HepG2 (cell line): ENCODE measurements around the gene CD40. TPM values are rescaled to one million over a fixed set of nuclear protein-coding genes. Genes with fewer than 3 reads are reported as not detected.
A peak's percentile ranks its signal among the peaks of the same experiment; 100 is the strongest.

Source experiments
- FOXA3 ChIP-seq: IDR thresholded peaks from 2 replicates; pipeline ENCODE4 v1.6.1; 2016; ENCODE audit warnings: missing genetic modification reagents, missing compliant biosample characterization
- FOXJ3 ChIP-seq: sonication (generic); formaldehyde crosslinking; IDR thresholded peaks from 2 replicates; pipeline ENCODE4 v1.4.0; 2020; ENCODE audit warnings: missing genetic modification reagents, mild to moderate bottlenecking, borderline replicate concordance
- PHF8 ChIP-seq: sonication (generic); formaldehyde crosslinking; IDR thresholded peaks from 2 replicates; pipeline ENCODE4 v1.5.0; 2020; ENCODE audit warnings: missing genetic modification reagents
- SIN3A ChIP-seq: IDR thresholded peaks from 2 replicates; pipeline ENCODE4 v1.6.1; 2011; ENCODE audit warnings: low read depth, mild to moderate bottlenecking, control low read depth, low read length, borderline replicate concordance
- TOPORS ChIP-seq: sonication (generic); formaldehyde crosslinking; IDR thresholded peaks from 2 replicates; pipeline ENCODE4 v1.8.0; 2023; ENCODE audit warnings: mild to moderate bottlenecking, missing genetic modification reagents
- ZC3H4 ChIP-seq: sonication (generic); formaldehyde crosslinking; IDR thresholded peaks from 2 replicates; pipeline ENCODE4 v1.4.0; 2020; ENCODE audit warnings: missing genetic modification reagents, borderline replicate concordance
- ZNF343 ChIP-seq: sonication (generic); formaldehyde crosslinking; IDR thresholded peaks from 2 replicates; pipeline ENCODE4 v1.4.0; 2020; ENCODE audit warnings: mild to moderate bottlenecking, missing genetic modification reagents
- ZNF724P ChIP-seq: sonication (generic); formaldehyde crosslinking; IDR thresholded peaks from 2 replicates; pipeline ENCODE4 v1.8.0; 2022; ENCODE audit warnings: missing genetic modification reagents, borderline replicate concordance
- ZNF841 ChIP-seq: sonication (generic); formaldehyde crosslinking; IDR thresholded peaks from 2 replicates; pipeline ENCODE4 v1.8.1; 2023; ENCODE audit warnings: missing genetic modification reagents, borderline replicate concordance
- polyA plus RNA-seq, 8 experiments: library from polyadenylated mRNA; depleted of rRNA in 3 of 8; stranded (reverse) in 7 of 8; unstranded in 1 of 8; fragments of >200 nt; fragmentation: Illumina TruSeq in 4 of 8; extraction: Trizol in 4 of 8; gene quantifications; 2 replicates each; pipeline versions ENCODE4 v1.2.1 to v1.2.3, GENCODE V29; 2011 to 2016; ENCODE audit warnings: low read depth in 4 of 8, missing spikeins in 1 of 8, mixed read lengths in 1 of 8; ENCODE audit not compliant: insufficient read depth in 1 of 8
- total RNA-seq, 5 experiments: library from RNA; depleted of rRNA; stranded (reverse); fragments of >200 nt; fragmentation: Illumina TruSeq; extraction: Trizol; gene quantifications; 2 replicates each; pipeline ENCODE4 v1.2.3, GENCODE V29; 2016; ENCODE audit warnings: low read depth in 1 of 5
- TF ChIP-seq, protein P1 (sequence below): IDR thresholded peaks from 2 replicates; pipeline ENCODE4 v1.6.1; 2012; ENCODE audit warnings: inconsistent platforms
- TF ChIP-seq, protein P2 (sequence below): sonication (generic); formaldehyde crosslinking; IDR thresholded peaks from 2 replicates; pipeline ENCODE4 v1.5.0; 2020; ENCODE audit warnings: mild to moderate bottlenecking, missing genetic modification reagents, borderline replicate concordance
- TF ChIP-seq, protein P3 (sequence below): sonication (generic); formaldehyde crosslinking; IDR thresholded peaks from 2 replicates; pipeline ENCODE4 v1.5.1; 2020; ENCODE audit warnings: mild to moderate bottlenecking, moderate library complexity, missing genetic modification reagents
- TF ChIP-seq, protein P4 (sequence below): sonication (generic); formaldehyde crosslinking; IDR thresholded peaks from 2 replicates; pipeline ENCODE4 v1.5.0; 2020; ENCODE audit warnings: mild to moderate bottlenecking, missing genetic modification reagents, moderate library complexity
- TF ChIP-seq, protein P5 (sequence below): IDR thresholded peaks from 2 replicates; pipeline ENCODE4 v1.6.1; 2016; ENCODE audit warnings: missing genetic modification reagents, missing compliant biosample characterization
- TF ChIP-seq, protein P6 (sequence below): sonication (generic); formaldehyde crosslinking; IDR thresholded peaks from 2 replicates; pipeline ENCODE4 v1.5.0; 2020; ENCODE audit warnings: missing genetic modification reagents
- TF ChIP-seq, protein P7 (sequence below): sonication (generic); formaldehyde crosslinking; IDR thresholded peaks from 2 replicates; pipeline ENCODE4 v1.8.1; 2023; ENCODE audit warnings: mild to moderate bottlenecking, missing genetic modification reagents

The CD40 gene
- total and polyA plus RNA-seq, 2 of the 13 experiments (the other 11 are each of a cell fraction or from before 2014, with no cell fraction given): 4.6 to 13.4 TPM

DNA sequence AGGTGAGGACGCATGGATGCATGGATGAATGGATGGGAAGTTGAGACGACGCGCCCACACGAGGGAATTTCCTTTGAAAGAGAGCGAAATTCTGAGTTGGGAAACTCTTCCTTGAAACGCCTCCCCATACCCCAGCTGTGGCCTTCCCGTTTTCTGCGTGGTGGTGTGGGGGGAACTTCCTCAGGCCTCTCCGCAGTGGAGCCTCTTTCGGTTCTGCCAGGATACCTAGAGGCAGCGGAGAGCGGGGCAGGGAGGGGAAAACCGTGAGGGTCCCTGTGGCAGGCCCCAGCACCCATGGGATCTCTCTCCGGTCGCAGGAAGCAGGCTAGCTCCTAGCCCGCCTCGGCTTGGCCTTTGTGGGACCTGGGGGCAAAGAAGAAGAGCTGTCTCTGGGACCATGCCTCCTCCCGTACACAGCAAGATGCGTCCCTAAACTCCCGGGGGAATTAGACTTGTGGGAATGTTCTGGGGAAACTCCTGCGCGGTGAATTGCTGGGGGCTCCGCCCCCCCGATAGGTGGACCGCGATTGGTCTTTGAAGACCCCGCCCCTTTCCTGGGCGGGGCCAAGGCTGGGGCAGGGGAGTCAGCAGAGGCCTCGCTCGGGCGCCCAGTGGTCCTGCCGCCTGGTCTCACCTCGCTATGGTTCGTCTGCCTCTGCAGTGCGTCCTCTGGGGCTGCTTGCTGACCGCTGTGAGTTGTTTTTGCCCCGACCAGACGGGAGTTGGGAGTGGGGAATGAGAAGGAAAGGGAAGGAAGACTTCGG, at the start of gene CD40 (continued):
- TF ChIP-seq PHF8: peak; percentile 82
- TF ChIP-seq, protein P1, sequence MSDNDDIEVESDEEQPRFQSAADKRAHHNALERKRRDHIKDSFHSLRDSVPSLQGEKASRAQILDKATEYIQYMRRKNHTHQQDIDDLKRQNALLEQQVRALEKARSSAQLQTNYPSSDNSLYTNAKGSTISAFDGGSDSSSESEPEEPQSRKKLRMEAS: peak; percentile 36; the same call in 1 of the 2 replicates
- TF ChIP-seq, protein P2, sequence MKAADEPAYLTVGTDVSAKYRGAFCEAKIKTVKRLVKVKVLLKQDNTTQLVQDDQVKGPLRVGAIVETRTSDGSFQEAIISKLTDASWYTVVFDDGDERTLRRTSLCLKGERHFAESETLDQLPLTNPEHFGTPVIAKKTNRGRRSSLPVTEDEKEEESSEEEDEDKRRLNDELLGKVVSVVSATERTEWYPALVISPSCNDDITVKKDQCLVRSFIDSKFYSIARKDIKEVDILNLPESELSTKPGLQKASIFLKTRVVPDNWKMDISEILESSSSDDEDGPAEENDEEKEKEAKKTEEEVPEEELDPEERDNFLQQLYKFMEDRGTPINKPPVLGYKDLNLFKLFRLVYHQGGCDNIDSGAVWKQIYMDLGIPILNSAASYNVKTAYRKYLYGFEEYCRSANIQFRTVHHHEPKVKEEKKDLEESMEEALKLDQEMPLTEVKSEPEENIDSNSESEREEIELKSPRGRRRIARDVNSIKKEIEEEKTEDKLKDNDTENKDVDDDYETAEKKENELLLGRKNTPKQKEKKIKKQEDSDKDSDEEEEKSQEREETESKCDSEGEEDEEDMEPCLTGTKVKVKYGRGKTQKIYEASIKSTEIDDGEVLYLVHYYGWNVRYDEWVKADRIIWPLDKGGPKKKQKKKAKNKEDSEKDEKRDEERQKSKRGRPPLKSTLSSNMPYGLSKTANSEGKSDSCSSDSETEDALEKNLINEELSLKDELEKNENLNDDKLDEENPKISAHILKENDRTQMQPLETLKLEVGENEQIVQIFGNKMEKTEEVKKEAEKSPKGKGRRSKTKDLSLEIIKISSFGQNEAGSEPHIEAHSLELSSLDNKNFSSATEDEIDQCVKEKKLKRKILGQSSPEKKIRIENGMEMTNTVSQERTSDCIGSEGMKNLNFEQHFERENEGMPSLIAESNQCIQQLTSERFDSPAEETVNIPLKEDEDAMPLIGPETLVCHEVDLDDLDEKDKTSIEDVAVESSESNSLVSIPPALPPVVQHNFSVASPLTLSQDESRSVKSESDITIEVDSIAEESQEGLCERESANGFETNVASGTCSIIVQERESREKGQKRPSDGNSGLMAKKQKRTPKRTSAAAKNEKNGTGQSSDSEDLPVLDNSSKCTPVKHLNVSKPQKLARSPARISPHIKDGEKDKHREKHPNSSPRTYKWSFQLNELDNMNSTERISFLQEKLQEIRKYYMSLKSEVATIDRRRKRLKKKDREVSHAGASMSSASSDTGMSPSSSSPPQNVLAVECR (CRISPR knock-in tag): no peak; the same call in 1 of the 2 replicates
- TF ChIP-seq, protein P3, sequence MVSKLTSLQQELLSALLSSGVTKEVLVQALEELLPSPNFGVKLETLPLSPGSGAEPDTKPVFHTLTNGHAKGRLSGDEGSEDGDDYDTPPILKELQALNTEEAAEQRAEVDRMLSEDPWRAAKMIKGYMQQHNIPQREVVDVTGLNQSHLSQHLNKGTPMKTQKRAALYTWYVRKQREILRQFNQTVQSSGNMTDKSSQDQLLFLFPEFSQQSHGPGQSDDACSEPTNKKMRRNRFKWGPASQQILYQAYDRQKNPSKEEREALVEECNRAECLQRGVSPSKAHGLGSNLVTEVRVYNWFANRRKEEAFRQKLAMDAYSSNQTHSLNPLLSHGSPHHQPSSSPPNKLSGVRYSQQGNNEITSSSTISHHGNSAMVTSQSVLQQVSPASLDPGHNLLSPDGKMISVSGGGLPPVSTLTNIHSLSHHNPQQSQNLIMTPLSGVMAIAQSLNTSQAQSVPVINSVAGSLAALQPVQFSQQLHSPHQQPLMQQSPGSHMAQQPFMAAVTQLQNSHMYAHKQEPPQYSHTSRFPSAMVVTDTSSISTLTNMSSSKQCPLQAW (CRISPR knock-in tag): 0 out of 2 replicates have a peak, but pooled peaks have one; percentile 9
- TF ChIP-seq ZNF343 (CRISPR knock-in tag): no peak
- TF ChIP-seq, protein P4, sequence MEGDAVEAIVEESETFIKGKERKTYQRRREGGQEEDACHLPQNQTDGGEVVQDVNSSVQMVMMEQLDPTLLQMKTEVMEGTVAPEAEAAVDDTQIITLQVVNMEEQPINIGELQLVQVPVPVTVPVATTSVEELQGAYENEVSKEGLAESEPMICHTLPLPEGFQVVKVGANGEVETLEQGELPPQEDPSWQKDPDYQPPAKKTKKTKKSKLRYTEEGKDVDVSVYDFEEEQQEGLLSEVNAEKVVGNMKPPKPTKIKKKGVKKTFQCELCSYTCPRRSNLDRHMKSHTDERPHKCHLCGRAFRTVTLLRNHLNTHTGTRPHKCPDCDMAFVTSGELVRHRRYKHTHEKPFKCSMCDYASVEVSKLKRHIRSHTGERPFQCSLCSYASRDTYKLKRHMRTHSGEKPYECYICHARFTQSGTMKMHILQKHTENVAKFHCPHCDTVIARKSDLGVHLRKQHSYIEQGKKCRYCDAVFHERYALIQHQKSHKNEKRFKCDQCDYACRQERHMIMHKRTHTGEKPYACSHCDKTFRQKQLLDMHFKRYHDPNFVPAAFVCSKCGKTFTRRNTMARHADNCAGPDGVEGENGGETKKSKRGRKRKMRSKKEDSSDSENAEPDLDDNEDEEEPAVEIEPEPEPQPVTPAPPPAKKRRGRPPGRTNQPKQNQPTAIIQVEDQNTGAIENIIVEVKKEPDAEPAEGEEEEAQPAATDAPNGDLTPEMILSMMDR (CRISPR knock-in tag): no peak
- no peak for TF ChIP-seq FOXJ3
- TF ChIP-seq, protein P5, sequence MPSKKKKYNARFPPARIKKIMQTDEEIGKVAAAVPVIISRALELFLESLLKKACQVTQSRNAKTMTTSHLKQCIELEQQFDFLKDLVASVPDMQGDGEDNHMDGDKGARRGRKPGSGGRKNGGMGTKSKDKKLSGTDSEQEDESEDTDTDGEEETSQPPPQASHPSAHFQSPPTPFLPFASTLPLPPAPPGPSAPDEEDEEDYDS: peak; percentile 70
- TF ChIP-seq ZNF841 (CRISPR knock-in tag): no peak
- TF ChIP-seq TOPORS (CRISPR knock-in tag): no peak
- TF ChIP-seq, protein P6, sequence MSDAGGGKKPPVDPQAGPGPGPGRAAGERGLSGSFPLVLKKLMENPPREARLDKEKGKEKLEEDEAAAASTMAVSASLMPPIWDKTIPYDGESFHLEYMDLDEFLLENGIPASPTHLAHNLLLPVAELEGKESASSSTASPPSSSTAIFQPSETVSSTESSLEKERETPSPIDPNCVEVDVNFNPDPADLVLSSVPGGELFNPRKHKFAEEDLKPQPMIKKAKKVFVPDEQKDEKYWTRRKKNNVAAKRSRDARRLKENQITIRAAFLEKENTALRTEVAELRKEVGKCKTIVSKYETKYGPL: no peak
- TF ChIP-seq ZC3H4: no peak
- TF ChIP-seq SIN3A: 0 out of 2 replicates have a peak, but pooled peaks have one; percentile 47
- TF ChIP-seq FOXA3 (CRISPR knock-in tag): no peak
- TF ChIP-seq ZNF724P (CRISPR knock-in tag): no peak
- TF ChIP-seq, protein P7, sequence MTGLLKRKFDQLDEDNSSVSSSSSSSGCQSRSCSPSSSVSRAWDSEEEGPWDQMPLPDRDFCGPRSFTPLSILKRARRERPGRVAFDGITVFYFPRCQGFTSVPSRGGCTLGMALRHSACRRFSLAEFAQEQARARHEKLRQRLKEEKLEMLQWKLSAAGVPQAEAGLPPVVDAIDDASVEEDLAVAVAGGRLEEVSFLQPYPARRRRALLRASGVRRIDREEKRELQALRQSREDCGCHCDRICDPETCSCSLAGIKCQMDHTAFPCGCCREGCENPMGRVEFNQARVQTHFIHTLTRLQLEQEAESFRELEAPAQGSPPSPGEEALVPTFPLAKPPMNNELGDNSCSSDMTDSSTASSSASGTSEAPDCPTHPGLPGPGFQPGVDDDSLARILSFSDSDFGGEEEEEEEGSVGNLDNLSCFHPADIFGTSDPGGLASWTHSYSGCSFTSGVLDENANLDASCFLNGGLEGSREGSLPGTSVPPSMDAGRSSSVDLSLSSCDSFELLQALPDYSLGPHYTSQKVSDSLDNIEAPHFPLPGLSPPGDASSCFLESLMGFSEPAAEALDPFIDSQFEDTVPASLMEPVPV (CRISPR knock-in tag): no peak; the same call in 1 of the 2 replicates
